GM19239 (cell line): ENCODE measurements around the gene C3orf52.

Experiments used
- DNase-seq: peaks from one replicate; pipeline ENCODE4 v3.0.0; 2011; ENCODE audit warnings: low spot score; ENCODE audit not compliant: insufficient read length
- FAIRE-seq: peaks from 2 replicates; lab custom pipeline; 2011; peaks lifted over from hg19 to GRCh38; lab: Jason Lieb, UNC

C3orf52 gene

GRCh38 chr3:112084980-112085705, 1.0 kb upstream of the C3orf52 start:
- DNase-seq, result no peak
- FAIRE-seq, result no peak

GRCh38 chr3:112085735-112086075, 484 bp upstream of the C3orf52 start:
- no peak for DNase-seq
- no peak for FAIRE-seq

GRCh38 chr3:112086875-112087524, 811 bp downstream of the C3orf52 start:
- peak; percentile 11 for FAIRE-seq
- DNase-seq, result no peak

- DNase-seq (no peak), FAIRE-seq (no peak)
Measured at GRCh38 chr3:112087746-112088145, 1.6 kb downstream of the C3orf52 start.

GRCh38 chr3:112088944-112089343, 2.8 kb downstream of the C3orf52 start:
- FAIRE-seq, result no peak
- no peak for DNase-seq

- DNase-seq, result no peak
- FAIRE-seq, result no peak
Measured at GRCh38 chr3:112089956-112090886, 4.0 kb downstream of the C3orf52 start.

- no peak for DNase-seq
- FAIRE-seq, result no peak
Measured at GRCh38 chr3:112090887-112091586, 4.8 kb downstream of the C3orf52 start.

GRCh38 chr3:112092496-112093179, 6.4 kb downstream of the C3orf52 start:
- peak; percentile 62 for FAIRE-seq
- DNase-seq, result no peak

- no peak for FAIRE-seq
Measured at GRCh38 chr3:112093180-112093522, 7.0 kb downstream of the C3orf52 start.

GRCh38 chr3:112095731-112096130, 9.5 kb downstream of the C3orf52 start:
- DNase-seq (no peak), FAIRE-seq (no peak)

More at GRCh38 chr3:112093180-112093522, 7.0 kb downstream of the C3orf52 start:
- no peak for DNase-seq

GRCh38 chr3:112096176-112096575, 10.0 kb downstream of the C3orf52 start:
- no peak for DNase-seq
- no peak for FAIRE-seq

- no peak for FAIRE-seq
- DNase-seq, result no peak
Measured at GRCh38 chr3:112097378-112097777, 11.2 kb downstream of the C3orf52 start.

GRCh38 chr3:112101916-112102315, 15.7 kb downstream of the C3orf52 start:
- DNase-seq (no peak), FAIRE-seq (no peak)

GRCh38 chr3:112104774-112105173, 18.6 kb downstream of the C3orf52 start:
- DNase-seq (no peak), FAIRE-seq (no peak)

- DNase-seq (no peak), FAIRE-seq (no peak)
Measured at GRCh38 chr3:112109322-112109721, 23.1 kb downstream of the C3orf52 start.

GRCh38 chr3:112111785-112112402, 25.7 kb downstream of the C3orf52 start:
- FAIRE-seq, result peak; percentile 97
- DNase-seq, result no peak

GRCh38 chr3:112114576-112115160, 28.5 kb downstream of the C3orf52 start:
- FAIRE-seq (peak; percentile 31), DNase-seq (no peak)

- DNase-seq (no peak), FAIRE-seq (peak; percentile 90)
Measured at GRCh38 chr3:112115161-112115739, 29.1 kb downstream of the C3orf52 start.
